Mesangial cell (primary cell): ENCODE results near the gene CENPVL3. TPM values are rescaled to one million over a fixed set of nuclear protein-coding genes. Genes with fewer than 3 reads are reported as not detected.

Experiments used
- total RNA-seq: library from RNA; depleted of rRNA; stranded (reverse); fragments of >200 nt; gene quantifications from 2 replicates; pipeline ENCODE4 v1.2.3, GENCODE V29; 2015

Gene CENPVL3
- under 0.01 and 0.33 TPM in 2 replicates for total RNA-seq

DNA sequence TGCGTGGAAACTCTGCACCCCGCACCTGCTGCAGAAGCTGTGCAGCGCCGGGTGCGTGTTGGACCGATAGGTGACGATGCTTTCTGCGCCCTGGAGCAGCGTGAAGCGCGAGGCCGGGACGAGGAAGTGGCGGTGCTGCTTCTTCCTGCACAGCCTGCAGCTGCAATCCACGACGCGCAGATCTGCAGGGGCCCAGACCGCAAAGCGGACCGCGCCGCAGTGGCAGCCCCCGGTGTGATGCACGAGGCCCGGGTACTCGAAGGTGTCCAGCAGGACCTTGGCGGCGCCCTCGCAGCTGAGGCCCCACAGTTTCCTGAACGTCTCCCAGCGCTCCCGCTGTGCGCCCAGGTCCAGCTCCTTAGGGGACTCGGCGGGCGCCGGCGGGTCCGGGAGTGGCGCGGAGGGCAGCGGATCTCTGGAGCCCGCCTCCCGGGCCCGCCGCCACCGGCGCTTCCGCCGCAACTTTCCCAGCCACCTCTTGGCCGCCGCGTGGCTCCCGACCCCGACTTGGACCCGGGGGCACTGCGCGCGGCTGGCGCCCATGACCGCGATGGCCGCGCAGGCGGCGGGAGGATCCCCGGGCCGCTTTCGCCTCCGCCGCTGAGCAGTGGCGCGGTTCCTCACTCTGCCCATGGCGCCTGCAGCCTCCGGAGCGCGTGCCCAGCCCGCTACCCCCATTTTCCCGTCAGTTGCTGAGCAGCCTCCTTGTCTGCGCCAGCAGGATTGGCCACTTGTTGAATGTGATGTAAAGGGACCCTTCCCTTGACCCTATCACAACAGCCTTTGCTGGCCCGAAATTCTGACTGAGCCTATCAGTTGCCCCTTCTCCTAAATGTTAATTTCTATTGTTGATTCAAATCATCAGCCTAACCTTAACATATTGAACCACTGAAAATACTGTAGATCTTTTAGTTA is at the start of gene CENPVL3:
TSS of gene CENPVL3 (minus strand) at position 672 of the 915 bp plus-strand sequence. CDS start at position 633, 39 bp downstream.

Other genes with a start within 250 kb of the CENPVL3 start
- gene NUDT11, start 122.3 kb downstream of the CENPVL3 start, total RNA-seq: 5.7 and 8.5 TPM in 2 replicates
- not detected in 2 replicates for gene CENPVL2, start 63.9 kb upstream of the CENPVL3 start, total RNA-seq
- not detected in 2 replicates for gene CENPVL1, start 91.6 kb upstream of the CENPVL3 start, total RNA-seq
- 3.3 and 5.2 TPM in 2 replicates for gene GSPT2, start 124.5 kb upstream of the CENPVL3 start, total RNA-seq